Esophagus squamous epithelium (tissue), 4 donors: ENCODE data around the gene DDOST.

Experiments
- POLR2A ChIP-seq, 4 donors: fragments of 450-650 bp; IDR thresholded peaks; one replicate each; pipeline ENCODE4 v1.6.1; 2017; ENCODE audit warnings: antibody characterized with exemption in 4 of 4, mild to moderate bottlenecking in 4 of 4, moderate library complexity in 3 of 4
- TF ChIP-seq, protein P1 (sequence below), 6 experiments: fragments of 450-650 bp in 4 of 6; fragments of 200-600 bp in 2 of 6; sonication (generic) in 2 of 6; IDR thresholded peaks; one replicate each; pipeline ENCODE4 v1.5.1; 2016 to 2019; ENCODE audit warnings: antibody characterized with exemption in 6 of 6, mild to moderate bottlenecking in 4 of 6, moderate library complexity in 4 of 6

GRCh38 chr1:20684651-20685050, 23.5 kb upstream of the DDOST start:
- TF ChIP-seq, protein P1, sequence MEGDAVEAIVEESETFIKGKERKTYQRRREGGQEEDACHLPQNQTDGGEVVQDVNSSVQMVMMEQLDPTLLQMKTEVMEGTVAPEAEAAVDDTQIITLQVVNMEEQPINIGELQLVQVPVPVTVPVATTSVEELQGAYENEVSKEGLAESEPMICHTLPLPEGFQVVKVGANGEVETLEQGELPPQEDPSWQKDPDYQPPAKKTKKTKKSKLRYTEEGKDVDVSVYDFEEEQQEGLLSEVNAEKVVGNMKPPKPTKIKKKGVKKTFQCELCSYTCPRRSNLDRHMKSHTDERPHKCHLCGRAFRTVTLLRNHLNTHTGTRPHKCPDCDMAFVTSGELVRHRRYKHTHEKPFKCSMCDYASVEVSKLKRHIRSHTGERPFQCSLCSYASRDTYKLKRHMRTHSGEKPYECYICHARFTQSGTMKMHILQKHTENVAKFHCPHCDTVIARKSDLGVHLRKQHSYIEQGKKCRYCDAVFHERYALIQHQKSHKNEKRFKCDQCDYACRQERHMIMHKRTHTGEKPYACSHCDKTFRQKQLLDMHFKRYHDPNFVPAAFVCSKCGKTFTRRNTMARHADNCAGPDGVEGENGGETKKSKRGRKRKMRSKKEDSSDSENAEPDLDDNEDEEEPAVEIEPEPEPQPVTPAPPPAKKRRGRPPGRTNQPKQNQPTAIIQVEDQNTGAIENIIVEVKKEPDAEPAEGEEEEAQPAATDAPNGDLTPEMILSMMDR (IDR thresholded peaks at IDR 0.05): no peak
- no peak for TF ChIP-seq POLR2A (IDR thresholded peaks at IDR 0.05)
